Lower leg skin (tissue), 4 donors: Measurements from ENCODE around the gene FBXL13. TPM values are rescaled to one million over a fixed set of nuclear protein-coding genes. Genes with fewer than 3 reads are reported as not detected.
"Not testable (repeated sequence)": the region's sequence is repeated elsewhere in the genome, so short reads cannot be mapped to it uniquely, and the experiment has no call there.

Experiments
- DNase-seq, 2 donors: peaks; one replicate each; pipeline ENCODE4 v3.0.0-alpha.2; 2019; ENCODE audit warnings: low spot score in 2 of 2
- H3K4me3 ChIP-seq: fragments of 200-600 bp; sonication (generic); 2 replicates; pipeline ENCODE4 v1.5.1; 2017; ENCODE audit warnings: mild to moderate bottlenecking, low read depth; ENCODE audit not compliant: poor library complexity, severe bottlenecking
- CTCF ChIP-seq, 3 donors: fragments of 450-650 bp; IDR thresholded peaks; one replicate each; pipeline ENCODE4 v1.5.1; 2016; ENCODE audit warnings: antibody characterized with exemption in 3 of 3, mild to moderate bottlenecking in 3 of 3, moderate library complexity in 2 of 3
- POLR2A ChIP-seq, 2 donors: fragments of 450-650 bp; IDR thresholded peaks; one replicate each; pipeline ENCODE4 v1.6.1; 2016 to 2017; ENCODE audit warnings: antibody characterized with exemption in 2 of 2, mild to moderate bottlenecking in 1 of 2, moderate library complexity in 1 of 2
- WGBS, 2 donors: methylation state at CpG; one replicate each; pipeline ENCODE4 v1.1.5; 2018; 5-methylcytosine and 5-hydroxymethylcytosine counted together
- intact Hi-C: fragments of 100-400 bp; cut with DNase I; formaldehyde crosslinking; loops from one replicate; pipeline ENCODE4 v1.15.0; 2023; ENCODE audit warnings: low total_unique reads
- total RNA-seq, 4 donors: library from RNA; depleted of rRNA; stranded (reverse); fragments of >200 nt; gene quantifications; one replicate each; pipeline ENCODE4 v1.1.0, GENCODE V29; 2016

The FBXL13 gene
- total RNA-seq, 4 donors from 2014 or later: 0.78 to 1.5 (median 1.1) TPM; not detected in 1

- intact Hi-C loops: no loop called here
- 74 to 81% methylated on average over 12 of the region's 12 CpGs for WGBS, 2 donors
- no peak overlapping the region for H3K4me3 ChIP-seq
- DNase-seq: no peak
- TF ChIP-seq CTCF (IDR thresholded peaks at IDR 0.05) (no peak), POLR2A (IDR thresholded peaks at IDR 0.05) (no peak)
These were observed 31.6 kb upstream of the FBXL13 start for GRCh38 chr7:103106005-103106702.

- intact Hi-C loops: no loop called here
- WGBS, 2 donors: 37 to 45% methylated on average over 2 of the region's 2 CpGs
- no peak for DNase-seq
- H3K4me3 ChIP-seq: no peak overlapping the region
- no peak for TF ChIP-seq CTCF (IDR thresholded peaks at IDR 0.05)
- TF ChIP-seq POLR2A (IDR thresholded peaks at IDR 0.05): no peak
These were observed 26.9 kb upstream of the FBXL13 start for GRCh38 chr7:103101543-103101942.

- H3K4me3 ChIP-seq: no peak overlapping the region
- TF ChIP-seq POLR2A (IDR thresholded peaks at IDR 0.05) (no peak), CTCF (IDR thresholded peaks at IDR 0.05) (no peak)
- WGBS, 2 donors: 63 to 64% methylated on average over 3 of the region's 3 CpGs
- DNase-seq: no peak
- intact Hi-C loops: no loop called here
These were observed 25.8 kb upstream of the FBXL13 start for GRCh38 chr7:103100348-103100747.

GRCh38 chr7:103097041-103097440, 22.4 kb upstream of the FBXL13 start:
- TF ChIP-seq CTCF (IDR thresholded peaks at IDR 0.05): no peak
- TF ChIP-seq POLR2A (IDR thresholded peaks at IDR 0.05): no peak
- intact Hi-C loops: no loop called here
- no peak overlapping the region for H3K4me3 ChIP-seq
- whole genome bisulfite sequencing, 2 donors: 92 to 94% methylated on average over 2 of the region's 2 CpGs
- no peak for DNase-seq

- intact Hi-C loops, H3K4me3 ChIP-seq, DNase-seq: not testable (repeated sequence)
- 93 to 95% methylated on average over 2 of the region's 2 CpGs for WGBS, 2 donors
These were observed 21.0 kb upstream of the FBXL13 start for GRCh38 chr7:103095558-103095957.

- no peak overlapping the region for H3K4me3 ChIP-seq
- no peak for DNase-seq
- no peak for TF ChIP-seq POLR2A (IDR thresholded peaks at IDR 0.05)
- TF ChIP-seq CTCF (IDR thresholded peaks at IDR 0.05): no peak
- WGBS, 2 donors: 43 to 45% methylated on average over 3 of the region's 3 CpGs
- intact Hi-C loops: no loop called here
These were observed 19.5 kb upstream of the FBXL13 start for GRCh38 chr7:103094102-103094501.
